ENCODE data around the gene RAE1. TPM values are rescaled to one million over a fixed set of nuclear protein-coding genes. Genes with fewer than 3 reads are reported as not detected.
A peak's percentile ranks its signal among the peaks of the same experiment; 100 is the strongest.

The RAE1 gene
- total RNA-seq, 6 donors from 2014 or later: 10.1 to 31.0 (median 17.9) TPM

DNA sequence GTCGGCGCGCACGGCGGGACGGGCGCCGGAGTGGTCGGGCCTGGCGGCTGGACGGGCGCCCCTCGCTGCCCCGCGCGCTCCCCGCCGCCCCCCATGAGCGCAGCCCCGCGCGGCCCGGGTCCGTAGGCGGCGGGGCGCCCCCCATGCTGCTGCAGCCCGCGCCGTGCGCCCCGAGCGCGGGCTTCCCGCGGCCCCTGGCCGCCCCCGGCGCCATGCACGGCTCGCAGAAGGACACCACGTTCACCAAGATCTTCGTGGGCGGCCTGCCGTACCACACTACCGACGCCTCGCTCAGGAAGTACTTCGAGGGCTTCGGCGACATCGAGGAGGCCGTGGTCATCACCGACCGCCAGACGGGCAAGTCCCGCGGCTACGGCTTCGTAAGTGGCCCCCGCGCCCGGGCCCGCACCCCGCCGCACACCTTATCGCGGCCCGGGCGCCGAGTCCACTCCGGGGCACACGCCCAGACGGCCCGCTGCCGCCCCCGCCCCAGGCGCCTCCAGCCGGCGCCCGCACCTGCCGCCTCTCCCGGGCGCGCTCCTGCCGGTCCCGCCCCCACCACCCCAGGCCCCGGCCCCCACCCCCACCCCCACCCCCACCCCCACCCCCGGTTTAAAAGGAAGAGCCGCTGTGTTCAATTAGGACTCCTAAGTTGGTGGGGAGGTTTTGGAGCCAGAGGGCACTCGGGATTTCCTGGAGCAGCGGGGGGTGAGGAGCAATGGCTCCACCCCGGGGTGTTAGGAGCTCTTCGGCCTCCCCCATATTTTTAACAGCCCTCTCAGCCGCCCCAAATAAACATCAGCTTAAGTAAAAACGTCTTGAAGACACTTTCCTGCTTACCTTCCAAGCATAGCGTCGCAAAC is 40.6 kb downstream of the RAE1 start:
- H3K27ac ChIP-seq: peak overlapping the region; percentile 81 to 91 (median 86)
- H3K4me1 ChIP-seq: peaks cover 28 to 76% (median 55%) of the 10 kb centered on the region in 4 donors
- TF ChIP-seq POLR2A (IDR thresholded peaks at IDR 0.05): no peak
- TF ChIP-seq EP300 (IDR thresholded peaks at IDR 0.05): no peak
- TF ChIP-seq, protein P1, sequence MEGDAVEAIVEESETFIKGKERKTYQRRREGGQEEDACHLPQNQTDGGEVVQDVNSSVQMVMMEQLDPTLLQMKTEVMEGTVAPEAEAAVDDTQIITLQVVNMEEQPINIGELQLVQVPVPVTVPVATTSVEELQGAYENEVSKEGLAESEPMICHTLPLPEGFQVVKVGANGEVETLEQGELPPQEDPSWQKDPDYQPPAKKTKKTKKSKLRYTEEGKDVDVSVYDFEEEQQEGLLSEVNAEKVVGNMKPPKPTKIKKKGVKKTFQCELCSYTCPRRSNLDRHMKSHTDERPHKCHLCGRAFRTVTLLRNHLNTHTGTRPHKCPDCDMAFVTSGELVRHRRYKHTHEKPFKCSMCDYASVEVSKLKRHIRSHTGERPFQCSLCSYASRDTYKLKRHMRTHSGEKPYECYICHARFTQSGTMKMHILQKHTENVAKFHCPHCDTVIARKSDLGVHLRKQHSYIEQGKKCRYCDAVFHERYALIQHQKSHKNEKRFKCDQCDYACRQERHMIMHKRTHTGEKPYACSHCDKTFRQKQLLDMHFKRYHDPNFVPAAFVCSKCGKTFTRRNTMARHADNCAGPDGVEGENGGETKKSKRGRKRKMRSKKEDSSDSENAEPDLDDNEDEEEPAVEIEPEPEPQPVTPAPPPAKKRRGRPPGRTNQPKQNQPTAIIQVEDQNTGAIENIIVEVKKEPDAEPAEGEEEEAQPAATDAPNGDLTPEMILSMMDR (IDR thresholded peaks at IDR 0.05): no peak
- no peak for TF ChIP-seq POLR2AphosphoS5 (IDR thresholded peaks at IDR 0.05)
- no peak for ATAC-seq (ENCODE audit: low FRiP score in 2 of 2)
- H3K36me3 ChIP-seq: peaks cover 0 to 24% (median 13%) of the 10 kb centered on the region in 4 donors
- WGBS, 2 donors: 8 to 17% methylated on average over 8 to 17 of the region's 98 CpGs
- no peaks in the 10 kb centered on the region for H3K9me3 ChIP-seq
- peak in 1 of 2 donors; percentile 90 for DNase-seq
- peak overlapping the region; percentile 79 to 90 (median 88) for H3K4me3 ChIP-seq
- no peaks in the 10 kb centered on the region for H3K27me3 ChIP-seq

DNA sequence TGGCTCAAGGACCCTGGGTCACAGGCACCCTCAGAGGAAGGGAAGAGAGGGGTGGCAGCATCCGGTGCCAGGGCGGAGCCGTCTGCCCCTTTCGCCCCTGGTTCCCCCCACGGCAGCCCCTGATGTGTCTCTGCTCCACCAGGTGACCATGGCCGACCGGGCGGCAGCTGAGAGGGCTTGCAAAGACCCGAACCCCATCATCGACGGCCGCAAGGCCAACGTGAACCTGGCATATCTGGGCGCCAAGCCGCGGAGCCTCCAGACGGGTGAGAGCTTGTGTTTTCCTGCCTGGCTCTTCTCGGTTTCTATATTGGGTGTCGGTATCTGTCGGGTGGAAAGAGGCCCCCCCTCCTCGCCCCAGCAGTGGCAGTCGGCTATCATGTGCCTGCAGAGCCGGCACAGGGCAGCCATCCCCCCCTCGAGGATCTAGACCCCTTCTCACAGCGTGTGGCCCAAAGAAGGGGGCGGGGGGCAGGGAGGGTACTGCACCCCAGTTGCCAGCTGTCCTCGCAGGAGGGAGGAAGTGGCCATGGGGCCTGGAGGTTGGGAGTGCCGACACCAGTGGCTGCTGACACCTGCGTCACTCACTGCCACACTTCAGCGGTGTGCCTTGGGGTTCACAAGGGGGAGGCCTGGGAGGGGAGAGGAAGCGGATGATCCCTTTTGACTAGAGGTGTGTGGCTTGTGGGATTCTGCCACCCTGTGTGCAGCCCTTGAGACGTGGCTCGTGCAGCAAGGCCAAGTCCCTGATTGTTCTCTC is 41.6 kb downstream of the RAE1 start:
- Histone ChIP-seq H3K27me3 (no peaks in the 10 kb centered on the region), H3K27ac (peak overlapping the region; percentile 62 to 91 (median 80)), H3K36me3 (peaks cover 0 to 32% (median 19%) of the 10 kb centered on the region in 4 donors), H3K4me1 (peaks cover 35 to 86% (median 59%) of the 10 kb centered on the region in 4 donors), H3K4me3 (peak overlapping the region; percentile 19 to 90 (median 88)), H3K9me3 (no peaks in the 10 kb centered on the region)
- ATAC-seq (ENCODE audit: low FRiP score in 2 of 2) (no peak), DNase-seq (peak; percentile 65 to 85)
- WGBS, 2 donors: 43% methylated on average over 6 to 33 of the region's 33 CpGs
- TF ChIP-seq POLR2AphosphoS5 (IDR thresholded peaks at IDR 0.05) (peak in 1 of 2 donors; percentile 78), POLR2A (IDR thresholded peaks at IDR 0.05) (peak in 1 of 4 donors; percentile 18), EP300 (IDR thresholded peaks at IDR 0.05) (no peak)
- TF ChIP-seq, protein P1 (IDR thresholded peaks at IDR 0.05): no peak

DNA sequence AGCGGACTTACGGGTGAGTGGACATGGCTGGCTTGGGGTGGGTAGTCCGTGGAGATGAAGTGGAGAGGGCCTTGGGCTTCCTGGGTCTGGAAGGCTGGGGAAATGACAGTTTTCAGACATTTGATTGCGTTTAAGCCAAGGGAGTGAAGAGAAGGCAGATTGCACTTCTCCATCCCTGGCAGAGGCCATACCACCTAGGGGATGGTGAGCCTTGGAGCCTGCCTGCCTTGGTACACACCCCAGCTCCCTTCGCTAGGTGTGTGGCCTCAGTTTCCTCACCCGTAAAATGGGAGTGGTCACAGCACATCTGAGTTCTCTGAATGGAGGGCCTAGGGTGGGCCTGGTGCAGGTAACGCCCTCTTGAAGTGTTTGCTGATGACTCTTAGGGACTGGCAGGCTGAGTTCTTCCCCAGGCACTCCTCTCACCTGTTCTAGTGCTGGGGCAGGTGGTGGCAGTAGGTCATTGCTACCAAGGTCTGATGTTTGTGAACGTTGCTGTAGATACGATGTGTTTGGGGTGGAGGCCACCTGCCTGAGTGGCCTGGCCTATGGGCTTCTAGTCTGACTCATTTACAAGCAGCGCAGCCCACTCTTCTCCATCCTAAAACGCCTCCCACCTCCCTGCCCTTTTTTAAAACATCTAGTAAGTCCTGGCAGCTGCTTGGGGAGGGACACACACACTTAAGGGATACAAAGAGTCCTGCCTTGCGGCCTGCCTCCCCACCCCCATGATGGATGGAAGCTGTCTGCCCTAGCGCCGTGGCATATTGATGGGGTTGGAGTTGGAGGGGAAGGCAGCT is 42.5 kb downstream of the RAE1 start:
- no peaks in the 10 kb centered on the region for H3K27me3 ChIP-seq
- DNase-seq (no peak), ATAC-seq (ENCODE audit: low FRiP score in 2 of 2) (no peak)
- TF ChIP-seq POLR2A (IDR thresholded peaks at IDR 0.05): no peak
- no peak for TF ChIP-seq EP300 (IDR thresholded peaks at IDR 0.05)
- TF ChIP-seq POLR2AphosphoS5 (IDR thresholded peaks at IDR 0.05): no peak
- TF ChIP-seq, protein P1 (IDR thresholded peaks at IDR 0.05): no peak
- WGBS, 2 donors: 84 to 92% methylated on average over 10 to 14 of the region's 14 CpGs
- H3K9me3 ChIP-seq: no peaks in the 10 kb centered on the region
- H3K27ac ChIP-seq: peak overlapping the region in 2 of 4 donors; percentile 76 to 91
- peaks cover 0 to 32% (median 19%) of the 10 kb centered on the region in 4 donors for H3K36me3 ChIP-seq
- H3K4me1 ChIP-seq: peaks cover 41 to 94% (median 67%) of the 10 kb centered on the region in 4 donors
- peak overlapping the region in 2 of 4 donors; percentile 89 to 90 for H3K4me3 ChIP-seq
